ENCODE measurements around the gene NR2C1.
A peak's percentile ranks its signal among the peaks of the same experiment; 100 is the strongest.

Gene NR2C1

DNA sequence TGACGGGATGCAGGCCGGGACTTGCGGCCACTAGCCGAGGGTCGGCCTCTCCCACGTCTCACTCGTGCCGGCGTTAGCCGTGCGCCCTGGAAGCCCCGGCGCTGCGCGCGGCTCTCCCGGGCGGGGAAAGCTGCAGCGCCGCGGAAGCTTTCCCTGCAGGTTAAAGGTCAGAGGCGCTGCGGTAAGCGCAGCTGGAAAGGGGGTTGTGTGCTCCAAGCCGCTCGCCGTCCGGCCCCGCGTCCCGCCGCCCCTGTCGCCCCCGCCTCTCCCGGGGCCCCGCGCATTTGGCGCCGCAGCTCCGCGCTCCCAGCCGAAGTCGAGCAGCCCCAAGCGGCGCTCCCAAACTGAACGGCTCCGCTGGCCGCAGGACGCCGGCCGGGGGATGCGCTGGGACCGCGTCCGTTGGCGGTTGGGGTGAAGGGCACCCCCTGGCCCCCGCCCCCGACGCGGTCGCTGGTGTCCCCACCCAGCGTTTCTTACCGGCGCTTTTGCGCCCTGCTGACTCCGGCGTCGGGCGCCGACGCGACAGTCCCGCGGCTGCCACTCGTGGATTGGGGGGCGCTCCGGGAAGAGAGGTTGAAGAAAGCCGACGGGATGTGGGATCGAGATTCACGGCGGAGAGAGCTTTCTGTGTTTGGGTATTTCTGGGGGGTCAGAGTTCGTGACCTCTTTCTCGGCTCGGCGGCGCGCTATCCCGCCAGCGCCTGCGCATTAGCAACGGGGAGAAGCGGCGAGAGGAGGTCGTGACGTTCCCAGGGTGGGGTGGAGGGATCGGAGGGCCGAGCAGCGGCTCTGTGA, at the start of gene NR2C1:
NR2C1 (minus strand) TSS at position 719 of the 798 bp plus-strand sequence. CDS start 6,234 bp downstream, outside the sequence.
- no peaks in the 10 kb centered on the region for H3K36me3 ChIP-seq (ENCODE audit: control insufficient read depth, insufficient read depth, low read length)
- H3K9ac ChIP-seq (ENCODE audit: low read depth, low read length) = peak within 1 kb of the TSS; percentile 85
- no peaks in the 10 kb centered on the region for H3K9me3 ChIP-seq (ENCODE audit: control insufficient read depth, insufficient read depth, low read length)
- no peaks in the 10 kb centered on the region for H3K27me3 ChIP-seq (ENCODE audit: control insufficient read depth, insufficient read depth, low read length)
- no peaks in the 10 kb centered on the region for H3K4me1 ChIP-seq (ENCODE audit: control insufficient read depth, insufficient read depth, low read length)
- peak within 1 kb of the TSS; percentile 92 for H3K4me3 ChIP-seq (ENCODE audit: low read depth, low read length)

DNA sequence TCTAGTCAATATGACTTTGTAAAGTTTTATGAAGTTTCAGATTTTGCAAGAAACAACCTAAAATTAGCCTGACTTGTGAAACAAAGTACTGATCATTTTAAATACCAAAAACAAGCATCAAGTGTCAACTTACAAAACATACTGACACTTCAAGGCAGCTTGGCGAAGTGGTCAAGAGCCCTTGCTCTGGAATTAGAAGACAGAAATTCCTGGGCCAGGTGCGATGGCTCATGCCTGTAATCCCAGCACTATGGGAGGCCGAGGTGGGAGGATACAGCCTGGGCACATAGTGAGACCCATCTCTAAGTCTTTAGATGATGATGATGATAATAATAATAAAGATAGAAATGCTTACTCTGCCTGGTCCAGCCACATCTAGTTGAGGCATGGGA, 45.4 kb upstream of the NR2C1 start:
- no peak overlapping the region for H3K9ac ChIP-seq (ENCODE audit: low read depth, low read length)
- no peaks in the 10 kb centered on the region for H3K9me3 ChIP-seq (ENCODE audit: control insufficient read depth, insufficient read depth, low read length)
- H3K27me3 ChIP-seq (ENCODE audit: control insufficient read depth, insufficient read depth, low read length) = no peaks in the 10 kb centered on the region
- no peaks in the 10 kb centered on the region for H3K36me3 ChIP-seq (ENCODE audit: control insufficient read depth, insufficient read depth, low read length)
- no peak overlapping the region for H3K4me3 ChIP-seq (ENCODE audit: low read depth, low read length)
- H3K4me1 ChIP-seq (ENCODE audit: control insufficient read depth, insufficient read depth, low read length) = peaks cover 13% of the 10 kb centered on the region

DNA sequence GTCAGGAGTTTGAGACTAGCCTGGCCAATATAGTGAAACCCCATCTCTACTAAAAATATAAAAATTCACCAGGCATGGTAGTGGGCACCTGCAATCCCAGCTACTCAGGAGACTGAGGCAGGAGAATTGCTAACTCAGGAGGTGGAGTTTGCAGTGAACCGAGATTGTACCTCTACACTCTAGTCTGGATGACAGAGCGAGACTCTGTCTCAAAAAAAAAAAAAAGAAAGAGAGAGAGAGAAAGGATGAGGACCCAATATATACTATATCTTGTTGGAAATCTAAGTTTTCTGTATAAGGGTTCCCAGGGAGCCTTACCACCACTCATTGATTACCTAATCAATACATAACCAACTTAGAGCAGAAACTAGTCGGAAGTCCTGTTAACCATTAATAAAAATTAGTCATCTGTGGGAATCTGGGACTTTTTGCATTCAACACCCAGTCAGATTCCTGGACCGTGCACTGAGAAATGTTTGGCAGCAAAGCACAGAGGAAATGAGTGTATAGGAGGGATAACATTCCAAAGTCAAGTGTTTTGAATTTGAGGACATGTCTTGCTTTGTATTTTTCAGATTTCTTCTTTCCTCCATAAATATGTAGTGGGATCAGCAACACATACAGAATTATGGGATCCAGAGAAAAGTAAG, 44.8 kb upstream of the NR2C1 start:
- no peaks in the 10 kb centered on the region for H3K36me3 ChIP-seq (ENCODE audit: control insufficient read depth, insufficient read depth, low read length)
- H3K4me3 ChIP-seq (ENCODE audit: low read depth, low read length) = no peak overlapping the region

DNA sequence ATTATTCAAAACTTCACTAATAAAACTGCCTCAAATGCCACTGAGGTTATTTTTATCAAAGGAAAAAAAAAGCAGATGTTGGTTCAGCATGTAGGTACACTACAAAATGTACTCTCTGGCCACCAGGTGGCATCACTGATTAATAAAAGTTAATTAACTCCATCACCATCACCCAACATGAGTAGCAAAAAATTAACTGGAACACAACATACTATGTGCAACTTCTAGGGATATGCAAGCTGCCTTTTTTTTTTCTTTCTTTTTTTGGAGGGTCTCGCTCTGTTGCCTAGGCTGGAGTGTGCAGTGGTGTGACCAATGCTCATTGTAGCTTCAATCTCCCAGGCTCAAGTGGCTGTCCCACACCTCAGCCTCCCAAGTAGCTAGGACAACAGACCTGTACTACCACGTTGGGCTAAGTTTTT, 43.8 kb upstream of the NR2C1 start:
- Histone ChIP-seq H3K4me1 (ENCODE audit: control insufficient read depth, insufficient read depth, low read length) (peaks cover 13% of the 10 kb centered on the region), H3K9ac (ENCODE audit: low read depth, low read length) (no peak overlapping the region), H3K27me3 (ENCODE audit: control insufficient read depth, insufficient read depth, low read length) (no peaks in the 10 kb centered on the region), H3K4me3 (ENCODE audit: low read depth, low read length) (no peak overlapping the region), H3K36me3 (ENCODE audit: control insufficient read depth, insufficient read depth, low read length) (no peaks in the 10 kb centered on the region), H3K9me3 (ENCODE audit: control insufficient read depth, insufficient read depth, low read length) (no peaks in the 10 kb centered on the region)

More for the DNA sequence above, 44.8 kb upstream of the NR2C1 start:
- H3K9me3 ChIP-seq (ENCODE audit: control insufficient read depth, insufficient read depth, low read length) = no peaks in the 10 kb centered on the region
- no peaks in the 10 kb centered on the region for H3K27me3 ChIP-seq (ENCODE audit: control insufficient read depth, insufficient read depth, low read length)
- peaks cover 13% of the 10 kb centered on the region for H3K4me1 ChIP-seq (ENCODE audit: control insufficient read depth, insufficient read depth, low read length)
- H3K9ac ChIP-seq (ENCODE audit: low read depth, low read length) = no peak overlapping the region

DNA sequence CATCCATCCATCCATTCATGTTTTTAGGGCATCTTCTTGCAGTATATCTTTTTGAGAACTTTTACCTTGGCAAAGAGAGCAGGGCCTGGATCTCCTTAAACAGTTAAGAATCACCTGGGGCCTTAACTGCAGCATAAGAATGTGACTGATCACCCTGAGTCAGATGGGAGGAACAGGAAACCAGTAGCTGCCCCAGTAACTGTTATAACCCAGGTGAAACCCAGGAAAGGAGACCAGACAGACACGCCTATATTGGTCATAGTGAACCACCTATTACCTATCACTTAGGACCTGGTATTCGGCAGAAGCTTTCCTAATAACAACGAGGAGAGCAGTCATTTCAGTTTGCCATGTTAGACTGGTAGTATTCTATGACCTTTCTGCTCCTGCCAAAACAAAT, 43.4 kb upstream of the NR2C1 start:
- Histone ChIP-seq H3K9ac (ENCODE audit: low read depth, low read length) (no peak overlapping the region), H3K4me1 (ENCODE audit: control insufficient read depth, insufficient read depth, low read length) (peaks cover 13% of the 10 kb centered on the region), H3K4me3 (ENCODE audit: low read depth, low read length) (no peak overlapping the region), H3K36me3 (ENCODE audit: control insufficient read depth, insufficient read depth, low read length) (no peaks in the 10 kb centered on the region), H3K27me3 (ENCODE audit: control insufficient read depth, insufficient read depth, low read length) (no peaks in the 10 kb centered on the region), H3K9me3 (ENCODE audit: control insufficient read depth, insufficient read depth, low read length) (no peaks in the 10 kb centered on the region)

DNA sequence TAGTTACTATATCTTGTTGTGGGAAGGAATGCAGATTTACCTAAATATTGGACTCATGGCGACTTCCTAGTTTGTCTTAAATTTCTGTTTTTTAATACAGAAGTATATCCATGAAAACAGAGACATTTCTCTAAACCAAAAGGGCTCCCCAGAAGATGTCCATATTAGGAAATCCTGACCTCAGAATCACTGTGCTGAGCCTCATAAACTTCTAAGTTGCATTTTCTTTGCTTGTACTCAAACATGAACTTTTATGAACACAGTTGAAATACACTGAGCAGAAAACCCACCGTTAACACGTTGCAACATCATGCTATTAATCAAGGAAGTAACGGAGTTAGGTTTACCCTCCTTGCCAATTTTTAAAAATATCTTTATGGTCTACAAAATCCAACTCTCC, 42.9 kb upstream of the NR2C1 start:
- Histone ChIP-seq H3K9me3 (ENCODE audit: control insufficient read depth, insufficient read depth, low read length) (no peaks in the 10 kb centered on the region), H3K36me3 (ENCODE audit: control insufficient read depth, insufficient read depth, low read length) (no peaks in the 10 kb centered on the region), H3K27me3 (ENCODE audit: control insufficient read depth, insufficient read depth, low read length) (no peaks in the 10 kb centered on the region), H3K9ac (ENCODE audit: low read depth, low read length) (no peak overlapping the region), H3K4me1 (ENCODE audit: control insufficient read depth, insufficient read depth, low read length) (peaks cover 13% of the 10 kb centered on the region), H3K4me3 (ENCODE audit: low read depth, low read length) (no peak overlapping the region)

DNA sequence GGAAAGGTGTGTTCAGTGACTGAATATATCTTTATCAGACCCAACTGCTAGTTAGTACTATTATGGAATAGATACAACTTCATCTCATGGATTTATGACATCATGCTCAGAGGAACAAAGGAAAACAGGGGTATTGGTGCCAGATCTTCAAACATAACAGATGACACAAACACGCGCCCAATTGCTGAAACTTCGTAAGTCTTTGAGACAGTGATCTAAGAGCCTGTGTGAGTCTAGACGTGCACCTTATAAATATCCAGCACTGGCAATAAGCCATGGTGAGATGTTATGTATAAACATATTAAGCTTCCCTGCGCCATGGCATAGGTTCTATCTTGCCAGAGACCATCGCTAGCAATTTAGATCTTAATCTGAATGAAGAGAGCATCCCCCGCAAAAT, 42.2 kb upstream of the NR2C1 start:
- Histone ChIP-seq H3K4me1 (ENCODE audit: control insufficient read depth, insufficient read depth, low read length) (peaks cover 13% of the 10 kb centered on the region), H3K36me3 (ENCODE audit: control insufficient read depth, insufficient read depth, low read length) (no peaks in the 10 kb centered on the region)

DNA sequence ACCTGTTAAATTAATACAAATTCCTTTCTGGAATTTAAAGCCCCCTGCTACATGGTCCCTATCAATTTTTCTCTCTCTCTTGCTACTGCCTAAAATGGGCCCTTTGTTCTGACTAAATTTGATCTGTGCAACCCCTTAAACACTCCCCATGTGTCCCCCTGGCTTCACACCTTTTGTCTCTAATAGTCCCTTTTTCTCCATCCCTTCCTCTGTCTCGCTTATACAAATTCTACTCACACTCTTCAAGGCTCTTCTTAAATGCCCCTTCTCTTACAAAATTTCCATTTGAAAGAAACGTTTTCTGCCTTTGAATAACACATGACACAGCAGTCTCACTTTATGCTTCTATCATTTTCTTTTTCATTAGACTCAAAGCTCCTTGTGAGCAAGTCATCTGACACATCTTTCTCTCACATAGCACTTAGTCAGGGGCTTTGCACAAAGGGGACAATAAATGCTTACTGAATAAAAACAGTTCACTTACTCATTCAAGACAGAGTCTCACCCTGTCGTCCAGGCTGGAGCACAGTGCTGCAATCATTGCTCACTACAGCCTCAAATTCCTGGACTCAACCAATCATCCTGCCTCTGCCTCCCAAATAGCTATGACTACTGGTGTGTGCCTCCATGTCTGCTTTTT, 41.5 kb upstream of the NR2C1 start:
- H3K9ac ChIP-seq (ENCODE audit: low read depth, low read length) = no peak overlapping the region
- H3K36me3 ChIP-seq (ENCODE audit: control insufficient read depth, insufficient read depth, low read length) = no peaks in the 10 kb centered on the region
- no peak overlapping the region for H3K4me3 ChIP-seq (ENCODE audit: low read depth, low read length)

More for the DNA sequence above, 42.2 kb upstream of the NR2C1 start:
- H3K4me3 ChIP-seq (ENCODE audit: low read depth, low read length) = no peak overlapping the region
- no peaks in the 10 kb centered on the region for H3K27me3 ChIP-seq (ENCODE audit: control insufficient read depth, insufficient read depth, low read length)
- no peak overlapping the region for H3K9ac ChIP-seq (ENCODE audit: low read depth, low read length)
- no peaks in the 10 kb centered on the region for H3K9me3 ChIP-seq (ENCODE audit: control insufficient read depth, insufficient read depth, low read length)

DNA sequence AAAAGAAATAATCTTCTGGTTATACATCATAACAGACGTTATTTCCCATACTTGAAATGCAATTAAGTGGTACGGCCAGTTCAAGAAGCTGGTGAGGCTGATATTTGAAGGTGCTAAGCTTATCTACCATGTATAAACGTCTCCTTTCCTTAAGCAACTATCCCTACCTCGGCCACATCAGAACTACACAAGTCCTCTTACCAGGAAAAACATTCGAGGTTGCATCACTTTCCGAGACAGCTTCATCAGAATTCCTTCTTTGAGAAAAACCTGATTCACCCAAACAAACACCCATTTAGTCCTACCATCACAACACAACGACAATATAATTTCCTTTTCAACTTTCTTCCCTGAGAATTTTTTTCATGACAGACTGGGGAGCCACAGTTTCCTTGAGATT, 33.9 kb upstream of the NR2C1 start:
- Histone ChIP-seq H3K36me3 (ENCODE audit: control insufficient read depth, insufficient read depth, low read length) (no peaks in the 10 kb centered on the region), H3K9ac (ENCODE audit: low read depth, low read length) (no peak overlapping the region), H3K27me3 (ENCODE audit: control insufficient read depth, insufficient read depth, low read length) (no peaks in the 10 kb centered on the region), H3K9me3 (ENCODE audit: control insufficient read depth, insufficient read depth, low read length) (no peaks in the 10 kb centered on the region), H3K4me3 (ENCODE audit: low read depth, low read length) (no peak overlapping the region), H3K4me1 (ENCODE audit: control insufficient read depth, insufficient read depth, low read length) (no peaks in the 10 kb centered on the region)

More for the DNA sequence above, 41.5 kb upstream of the NR2C1 start:
- Histone ChIP-seq H3K4me1 (ENCODE audit: control insufficient read depth, insufficient read depth, low read length) (peaks cover 13% of the 10 kb centered on the region), H3K27me3 (ENCODE audit: control insufficient read depth, insufficient read depth, low read length) (no peaks in the 10 kb centered on the region), H3K9me3 (ENCODE audit: control insufficient read depth, insufficient read depth, low read length) (no peaks in the 10 kb centered on the region)

DNA sequence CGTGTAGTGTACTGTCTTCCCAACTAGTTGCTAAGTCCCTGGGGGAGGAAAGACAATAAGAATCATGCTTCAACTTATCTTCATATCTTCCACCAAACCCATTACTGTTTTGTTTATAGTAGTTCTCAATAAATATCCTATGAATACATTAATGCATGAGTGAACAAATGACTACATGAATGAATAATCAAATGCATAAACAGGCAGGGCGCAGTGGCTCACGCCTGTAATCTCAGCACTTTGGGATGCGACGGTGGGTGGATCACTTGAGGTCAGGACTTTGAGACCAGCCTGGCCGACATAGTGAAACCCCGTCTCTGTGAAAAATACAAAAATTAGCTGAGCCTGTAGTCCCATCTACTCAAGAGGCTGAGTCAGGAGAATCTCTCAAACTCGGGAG, 32.1 kb upstream of the NR2C1 start:
- no peak overlapping the region for H3K9ac ChIP-seq (ENCODE audit: low read depth, low read length)
- H3K9me3 ChIP-seq (ENCODE audit: control insufficient read depth, insufficient read depth, low read length) = no peaks in the 10 kb centered on the region
- H3K4me1 ChIP-seq (ENCODE audit: control insufficient read depth, insufficient read depth, low read length) = no peaks in the 10 kb centered on the region
- no peak overlapping the region for H3K4me3 ChIP-seq (ENCODE audit: low read depth, low read length)
- no peaks in the 10 kb centered on the region for H3K27me3 ChIP-seq (ENCODE audit: control insufficient read depth, insufficient read depth, low read length)
- no peaks in the 10 kb centered on the region for H3K36me3 ChIP-seq (ENCODE audit: control insufficient read depth, insufficient read depth, low read length)

DNA sequence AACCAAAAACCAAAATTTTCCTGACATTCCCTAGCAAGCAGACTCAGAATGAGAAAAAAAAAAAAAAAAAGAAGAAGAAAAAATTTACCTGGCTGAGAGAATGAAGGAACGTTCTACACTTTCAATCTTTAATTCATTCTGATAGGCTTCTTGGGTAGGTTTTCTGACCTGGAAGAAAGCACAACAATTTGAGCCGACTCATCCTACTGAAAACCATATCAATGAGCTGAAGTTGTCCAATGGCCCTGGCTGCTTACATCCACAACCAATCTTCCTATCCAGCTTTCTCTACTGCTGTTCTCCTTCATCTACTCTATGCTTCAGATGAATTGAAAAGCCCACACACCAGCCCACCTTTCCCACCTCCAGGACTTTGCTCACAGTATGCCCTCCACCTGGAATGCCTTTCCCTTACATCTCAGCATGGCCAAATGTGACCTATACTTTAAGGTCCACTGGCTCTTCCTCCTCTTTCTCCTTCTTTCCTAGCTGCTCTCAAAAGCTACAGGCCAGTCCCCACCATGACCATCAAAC, 31.6 kb upstream of the NR2C1 start:
- Histone ChIP-seq H3K4me3 (ENCODE audit: low read depth, low read length) (no peak overlapping the region), H3K4me1 (ENCODE audit: control insufficient read depth, insufficient read depth, low read length) (no peaks in the 10 kb centered on the region), H3K9ac (ENCODE audit: low read depth, low read length) (no peak overlapping the region), H3K27me3 (ENCODE audit: control insufficient read depth, insufficient read depth, low read length) (no peaks in the 10 kb centered on the region), H3K9me3 (ENCODE audit: control insufficient read depth, insufficient read depth, low read length) (no peaks in the 10 kb centered on the region), H3K36me3 (ENCODE audit: control insufficient read depth, insufficient read depth, low read length) (no peaks in the 10 kb centered on the region)
